ENCODE data around the gene MYCN. TPM values are rescaled to one million over a fixed set of nuclear protein-coding genes. Genes with fewer than 3 reads are reported as not detected.
A peak's percentile ranks its signal among the peaks of the same experiment; 100 is the strongest.

MYCN gene
- under 1 TPM in 4 of 6 experiments, not detected in 2; 0.07 to 0.35 (median 0.23) TPM for total RNA-seq
- long read RNA-seq: 0 reads

DNA sequence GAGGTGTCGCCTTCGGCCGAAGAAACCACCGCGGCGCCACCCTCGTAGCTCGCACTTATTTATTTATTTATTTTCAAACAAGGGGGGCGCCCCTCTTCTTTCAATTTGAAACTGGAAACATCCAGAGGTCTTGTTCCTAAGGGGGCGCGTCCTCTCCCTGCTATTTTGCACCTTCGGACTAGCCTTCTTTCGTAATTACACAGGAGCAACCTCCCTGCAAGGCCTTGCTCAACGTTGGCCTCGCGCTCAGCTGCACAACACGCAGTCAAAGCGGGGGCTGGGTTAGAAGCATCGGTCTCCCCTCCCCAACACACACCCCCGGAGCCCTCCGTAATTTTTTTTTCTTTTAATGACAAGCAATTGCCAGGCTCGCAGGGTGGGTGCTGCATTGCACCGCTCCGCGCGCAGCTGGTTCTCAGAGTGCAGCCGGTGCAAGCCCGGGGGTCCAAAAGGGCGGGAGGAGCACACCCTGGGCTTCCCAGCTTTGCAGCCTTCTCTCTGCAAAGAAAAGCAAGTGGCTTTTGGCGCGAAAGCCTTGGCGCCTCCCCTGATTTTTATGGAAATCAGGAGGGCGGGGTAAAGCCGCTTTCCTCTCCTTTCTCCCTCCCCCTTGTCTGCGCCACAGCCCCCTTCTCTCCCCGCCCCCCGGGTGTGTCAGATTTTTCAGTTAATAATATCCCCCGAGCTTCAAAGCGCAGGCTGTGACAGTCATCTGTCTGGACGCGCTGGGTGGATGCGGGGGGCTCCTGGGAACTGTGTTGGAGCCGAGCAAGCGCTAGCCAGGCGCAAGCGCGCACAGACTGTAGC, at the start of gene MYCN:
TSS of gene MYCN (plus strand) at position 697 of the 807 bp plus-strand sequence. CDS start 1,515 bp downstream, outside the sequence.
- no peaks in the 10 kb centered on the region for H3K36me3 ChIP-seq
- H3K9me3 ChIP-seq: no peaks in the 10 kb centered on the region
- TF ChIP-seq, protein P1, sequence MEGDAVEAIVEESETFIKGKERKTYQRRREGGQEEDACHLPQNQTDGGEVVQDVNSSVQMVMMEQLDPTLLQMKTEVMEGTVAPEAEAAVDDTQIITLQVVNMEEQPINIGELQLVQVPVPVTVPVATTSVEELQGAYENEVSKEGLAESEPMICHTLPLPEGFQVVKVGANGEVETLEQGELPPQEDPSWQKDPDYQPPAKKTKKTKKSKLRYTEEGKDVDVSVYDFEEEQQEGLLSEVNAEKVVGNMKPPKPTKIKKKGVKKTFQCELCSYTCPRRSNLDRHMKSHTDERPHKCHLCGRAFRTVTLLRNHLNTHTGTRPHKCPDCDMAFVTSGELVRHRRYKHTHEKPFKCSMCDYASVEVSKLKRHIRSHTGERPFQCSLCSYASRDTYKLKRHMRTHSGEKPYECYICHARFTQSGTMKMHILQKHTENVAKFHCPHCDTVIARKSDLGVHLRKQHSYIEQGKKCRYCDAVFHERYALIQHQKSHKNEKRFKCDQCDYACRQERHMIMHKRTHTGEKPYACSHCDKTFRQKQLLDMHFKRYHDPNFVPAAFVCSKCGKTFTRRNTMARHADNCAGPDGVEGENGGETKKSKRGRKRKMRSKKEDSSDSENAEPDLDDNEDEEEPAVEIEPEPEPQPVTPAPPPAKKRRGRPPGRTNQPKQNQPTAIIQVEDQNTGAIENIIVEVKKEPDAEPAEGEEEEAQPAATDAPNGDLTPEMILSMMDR (IDR thresholded peaks at IDR 0.05): peak in 2 of 4 donors; percentile 70 to 77
- TF ChIP-seq POLR2A (IDR thresholded peaks at IDR 0.05): no peak
- H3K4me3 ChIP-seq: peak within 1 kb of the TSS; percentile 43 to 52 (median 44)
- intact Hi-C loops (cut with DNase I): loop anchor here (5.0 to 10.0 kb wide), 2 partner anchors 303 to 565 kb away; no protein-coding TSS in a partner anchor
- H3K4me1 ChIP-seq: peaks cover 0 to 31% (median 14%) of the 10 kb centered on the region in 4 donors
- no peak within 1 kb of the TSS for H3K27ac ChIP-seq
- DNase-seq: peak in 2 of 3 donors; percentile 43 to 63
- H3K27me3 ChIP-seq: peaks cover 0 to 5% of the 10 kb centered on the region in 2 donors
- ATAC-seq: peak; percentile 36 to 60 (median 50)
- under 1% methylated on average over 40 of the region's 47 CpGs for WGBS (ENCODE audit: insufficient coverage, low coverage, low lambda C conversion rate, missing lambda C conversion rate)

DNA sequence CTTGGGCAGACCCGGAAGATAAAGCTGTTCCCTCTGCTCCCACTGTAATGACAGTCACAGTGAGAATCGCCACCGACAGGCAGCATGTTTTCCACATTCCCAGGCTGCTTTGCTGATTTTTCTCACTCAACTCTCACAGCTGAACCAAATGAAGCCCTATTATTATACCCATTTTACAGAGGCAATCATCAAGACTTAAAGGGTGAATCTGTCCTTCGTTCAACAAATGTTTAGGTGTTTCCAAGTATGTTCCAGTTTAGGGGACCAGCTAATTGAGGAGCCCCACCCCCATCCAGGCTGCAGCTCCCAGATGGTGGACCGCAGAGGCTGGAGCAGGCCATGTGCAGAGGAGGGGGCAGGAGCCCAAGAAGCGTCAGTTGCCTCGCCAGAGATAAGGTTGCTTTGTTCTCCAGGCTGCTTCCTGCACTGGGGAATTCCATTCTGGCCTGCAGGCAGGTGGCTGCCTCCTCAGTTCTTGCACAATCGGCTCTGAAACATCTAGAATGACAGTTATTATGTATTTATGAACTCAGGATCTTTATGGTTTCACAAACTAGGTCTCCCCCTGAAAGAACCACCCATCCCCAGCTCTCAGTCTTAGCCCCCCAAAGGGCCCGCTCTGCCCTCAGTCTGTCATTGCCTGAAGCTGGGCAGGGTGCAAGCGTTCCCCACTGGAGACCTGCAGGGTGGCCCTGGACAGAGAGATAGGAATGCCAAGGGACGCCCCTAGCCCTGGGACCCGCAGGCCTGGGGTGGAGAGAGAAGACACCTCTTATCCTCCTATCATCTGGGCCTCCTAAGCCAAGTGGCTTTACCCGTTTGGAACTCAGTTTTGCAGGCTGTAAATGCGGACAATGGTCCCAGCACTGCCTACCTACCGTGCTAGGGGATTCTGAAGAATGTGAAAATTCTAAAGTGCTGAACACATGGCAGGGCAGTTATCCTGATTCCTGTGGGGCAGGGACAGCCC, 49.1 kb upstream of the MYCN start:
- no peaks in the 10 kb centered on the region for H3K4me1 ChIP-seq
- no peak for TF ChIP-seq POLR2A (IDR thresholded peaks at IDR 0.05)
- TF ChIP-seq, protein P1 (IDR thresholded peaks at IDR 0.05): no peak
- no peaks in the 10 kb centered on the region for H3K27me3 ChIP-seq
- H3K9me3 ChIP-seq: no peaks in the 10 kb centered on the region
- H3K27ac ChIP-seq: no peak overlapping the region
- 75% methylated on average over 13 of the region's 15 CpGs for WGBS (ENCODE audit: insufficient coverage, low coverage, low lambda C conversion rate, missing lambda C conversion rate)
- ATAC-seq (peak in 2 of 4 donors; percentile 42 to 83), DNase-seq (no peak)
- H3K36me3 ChIP-seq: no peaks in the 10 kb centered on the region
- intact Hi-C loops (cut with DNase I): no loop called here
- no peak overlapping the region for H3K4me3 ChIP-seq

DNA sequence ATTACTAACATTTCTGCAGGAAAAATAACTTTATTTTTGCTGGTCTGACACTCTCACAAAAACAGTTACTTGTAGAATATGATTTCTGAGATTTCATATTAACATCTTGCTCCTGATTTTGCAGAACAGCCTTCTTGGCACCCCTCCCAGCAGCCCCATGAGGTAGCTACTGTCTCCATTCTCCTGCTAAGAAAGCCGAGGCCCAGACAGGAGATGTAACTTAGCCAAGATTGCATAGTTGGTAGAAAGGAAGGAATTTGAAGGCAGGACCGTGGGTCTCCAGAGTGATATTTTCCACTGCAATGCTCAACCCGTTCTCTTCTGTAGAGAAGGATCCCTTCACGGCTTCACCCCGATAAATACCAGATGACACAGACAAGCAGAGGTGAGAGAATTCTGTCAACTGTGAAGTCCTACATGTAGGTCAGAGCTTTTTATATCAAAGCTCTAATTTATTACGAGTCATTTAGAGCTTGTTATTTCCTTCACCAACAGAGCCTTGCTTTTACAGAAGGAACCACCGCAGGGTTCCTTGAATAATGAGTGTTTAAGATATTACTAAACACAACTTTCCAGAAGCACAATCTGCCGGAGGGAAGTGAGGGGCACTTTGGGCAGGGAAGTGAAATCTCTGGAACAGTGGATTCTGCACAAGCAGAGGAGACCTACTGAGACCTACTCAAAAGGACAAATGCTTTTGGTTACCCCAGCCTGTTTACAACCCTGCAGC, 48.0 kb upstream of the MYCN start:
- ATAC-seq: no peak
- no peaks in the 10 kb centered on the region for H3K4me1 ChIP-seq
- H3K36me3 ChIP-seq: no peaks in the 10 kb centered on the region
- no peak overlapping the region for H3K27ac ChIP-seq
- H3K9me3 ChIP-seq: no peaks in the 10 kb centered on the region
- no peak for DNase-seq
- 69% methylated on average over 8 of the region's 8 CpGs for WGBS (ENCODE audit: insufficient coverage, low coverage, low lambda C conversion rate, missing lambda C conversion rate)
- no peaks in the 10 kb centered on the region for H3K27me3 ChIP-seq
- H3K4me3 ChIP-seq: no peak overlapping the region
- no peak for TF ChIP-seq POLR2A (IDR thresholded peaks at IDR 0.05)
- TF ChIP-seq, protein P1 (IDR thresholded peaks at IDR 0.05): no peak
- intact Hi-C loops (cut with DNase I): no loop called here

DNA sequence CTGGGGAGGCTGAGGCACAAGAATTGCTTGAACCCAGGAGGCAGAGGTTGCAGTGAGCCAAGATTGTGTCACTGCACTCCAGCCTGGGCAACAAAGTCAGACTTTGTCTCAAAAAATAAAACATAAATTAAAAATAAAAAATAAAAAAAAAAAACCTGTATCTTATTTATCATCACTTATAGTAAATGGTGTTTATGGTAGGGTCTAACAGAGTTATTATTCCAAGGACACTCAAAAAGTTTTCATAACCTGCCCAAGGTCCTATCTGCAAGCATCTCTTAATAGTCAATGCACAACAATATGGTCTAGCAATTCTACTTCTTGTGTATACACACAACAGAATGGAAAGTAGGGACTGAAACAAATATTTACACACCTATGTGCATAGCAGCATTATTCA, 47.3 kb upstream of the MYCN start:
- ATAC-seq: no peak
- Histone ChIP-seq H3K9me3 (no peaks in the 10 kb centered on the region), H3K27ac (no peak overlapping the region), H3K36me3 (no peaks in the 10 kb centered on the region), H3K27me3 (no peaks in the 10 kb centered on the region), H3K4me1 (no peaks in the 10 kb centered on the region), H3K4me3 (no peak overlapping the region)
- intact Hi-C loops (cut with DNase I): no loop called here
- TF ChIP-seq, protein P1 (IDR thresholded peaks at IDR 0.05): no peak
- no peak for TF ChIP-seq POLR2A (IDR thresholded peaks at IDR 0.05)
- no peak for DNase-seq
